Umbilical cord (tissue), 2 donors: ENCODE measurements around the gene RUNX1. TPM values are rescaled to one million over a fixed set of nuclear protein-coding genes. Genes with fewer than 3 reads are reported as not detected.

Experiments
- DNase-seq: peaks from one replicate; pipeline ENCODE4 v3.0.0-alpha.2; 2015; ENCODE audit warnings: low spot score
- total RNA-seq: library from RNA; depleted of rRNA; stranded (reverse); fragments of >200 nt; gene quantifications from one replicate; pipeline ENCODE4 v1.2.3, GENCODE V29; 2014; ENCODE audit warnings: low replicate concordance; ENCODE audit not compliant: insufficient read depth

RUNX1 gene
- total RNA-seq, 1 donor from 2014 or later, result 30.8 TPM

- DNase-seq, result no peak
Observed at GRCh38 chr21:34900376-34900775, 148.7 kb downstream of the RUNX1 start.

GRCh38 chr21:34899760-34900159, 149.3 kb downstream of the RUNX1 start:
- no peak for DNase-seq

- no peak for DNase-seq
Observed at GRCh38 chr21:34899302-34899701, 149.8 kb downstream of the RUNX1 start.

- DNase-seq, result no peak
Observed at GRCh38 chr21:34897828-34898227, 151.3 kb downstream of the RUNX1 start.

GRCh38 chr21:34894401-34894800, 154.7 kb downstream of the RUNX1 start:
- no peak for DNase-seq

- DNase-seq, result no peak
Observed at GRCh38 chr21:34892209-34892608, 156.9 kb downstream of the RUNX1 start.

- no peak for DNase-seq
Observed at GRCh38 chr21:34891613-34891943, 157.5 kb downstream of the RUNX1 start.

GRCh38 chr21:34890724-34891612, 158.1 kb downstream of the RUNX1 start:
- DNase-seq, result peak; percentile 60

GRCh38 chr21:34890470-34890723, 158.7 kb downstream of the RUNX1 start:
- DNase-seq, result no peak

- DNase-seq, result peak; percentile 84
Observed at GRCh38 chr21:34889676-34890469, 159.2 kb downstream of the RUNX1 start.

- DNase-seq, result peak; percentile 76
Observed at GRCh38 chr21:34889320-34889675, 159.8 kb downstream of the RUNX1 start.

GRCh38 chr21:34888569-34889319, 160.4 kb downstream of the RUNX1 start:
- peak; percentile 97 for DNase-seq

- DNase-seq, result peak; percentile 78
Observed at GRCh38 chr21:34887725-34888568, 161.2 kb downstream of the RUNX1 start.

GRCh38 chr21:34887105-34887442, 162.0 kb downstream of the RUNX1 start:
- DNase-seq, result no peak

GRCh38 chr21:34886240-34887104, 162.6 kb downstream of the RUNX1 start:
- DNase-seq, result peak; percentile 48

- no peak for DNase-seq
Observed at GRCh38 chr21:34885626-34886239, 163.4 kb downstream of the RUNX1 start.

- no peak for DNase-seq
Observed at GRCh38 chr21:34885125-34885524, 164.0 kb downstream of the RUNX1 start.

GRCh38 chr21:34884346-34884929, 164.7 kb downstream of the RUNX1 start:
- no peak for DNase-seq

GRCh38 chr21:34883491-34884271, 165.4 kb downstream of the RUNX1 start:
- no peak for DNase-seq
